PC-3 (cell line): ENCODE measurements around the gene HOOK1. TPM values are rescaled to one million over a fixed set of nuclear protein-coding genes. Genes with fewer than 3 reads are reported as not detected.
"Not testable (repeated sequence)": the region's sequence is repeated elsewhere in the genome, so short reads cannot be mapped to it uniquely, and the experiment has no call there.

Experiments used
- ATAC-seq: fragments of 200-7000 bp; cut with Tn5 transposase; 2 replicates; pipeline ENCODE4 v1.9.1; 2020; ENCODE audit warnings: mild to moderate bottlenecking, moderate library complexity
- BruUV-seq: library from RNA; stranded (reverse); fragments of 400-500 nt; replicated peaks from 2 replicates; lab custom pipeline; 2021; lab: Mats Ljungman, UMichigan
- CTCF ChIA-PET: fragments of 300-600 bp; sonication (Branson Sonifier 250); formaldehyde crosslinking; loops from one replicate; lab custom pipeline; 2022; ENCODE audit warnings: antibody characterized with exemption; lab: Charles Lee
- POLR2A ChIA-PET: fragments of 300-600 bp; sonication (Branson Sonifier 250); formaldehyde crosslinking; loops from one replicate; lab custom pipeline; 2022; ENCODE audit warnings: antibody characterized with exemption; ENCODE audit not compliant: unreplicated experiment; lab: Charles Lee
- DNase-seq: peaks from one replicate; pipeline ENCODE4 v3.0.0-alpha.2; 2015
- H2AFZ ChIP-seq: fragments of 300-600 bp; sonication (generic); 2 replicates; pipeline ENCODE4 v1.6.0; 2016; ENCODE audit warnings: antibody characterized with exemption, low read length
- H3F3A ChIP-seq: fragments of 300-600 bp; sonication (generic); one replicate; pipeline ENCODE4 v1.6.0; 2017; ENCODE audit warnings: antibody characterized with exemption, low read length, control low read depth, mild to moderate bottlenecking; ENCODE audit not compliant: unreplicated experiment
- H3K27ac ChIP-seq: fragments of 300-600 bp; sonication (generic); 2 replicates; pipeline ENCODE4 v1.5.1; 2016; ENCODE audit warnings: mild to moderate bottlenecking, low read length
- H3K27me3 ChIP-seq: fragments of 300-600 bp; sonication (generic); 2 replicates; pipeline ENCODE4 v1.6.1; 2016; ENCODE audit warnings: low read length, mixed read lengths
- H3K36me3 ChIP-seq: fragments of 300-600 bp; sonication (generic); 2 replicates; pipeline ENCODE4 v1.6.1; 2016; ENCODE audit warnings: low read depth, mixed run types, low read length, mixed read lengths
- H3K4me1 ChIP-seq: fragments of 300-600 bp; sonication (generic); 2 replicates; pipeline ENCODE4 v1.5.1; 2016; ENCODE audit warnings: low read length; ENCODE audit not compliant: insufficient read depth
- H3K4me2 ChIP-seq: fragments of 300-600 bp; sonication (generic); 2 replicates; pipeline ENCODE4 v1.6.0; 2016; ENCODE audit warnings: low read length
- H3K4me3 ChIP-seq: fragments of 300-600 bp; sonication (generic); 2 replicates; pipeline ENCODE4 v1.5.1; 2016; ENCODE audit warnings: mild to moderate bottlenecking, low read length, mixed read lengths
- H3K79me2 ChIP-seq: fragments of 300-600 bp; sonication (generic); 2 replicates; pipeline ENCODE4 v1.6.1; 2017; ENCODE audit warnings: low read length, mixed read lengths
- H3K9ac ChIP-seq: fragments of 300-600 bp; sonication (generic); 2 replicates; pipeline ENCODE4 v1.6.0; 2016; ENCODE audit warnings: mild to moderate bottlenecking, low read length
- H3K9me2 ChIP-seq: fragments of 300-600 bp; sonication (generic); replicated peaks from 2 replicates; pipeline ENCODE4 v1.6.1; 2016; ENCODE audit warnings: mixed run types, low read length, mixed read lengths
- H3K9me3 ChIP-seq: fragments of 300-600 bp; sonication (generic); 2 replicates; pipeline ENCODE4 v1.6.1; 2016; ENCODE audit warnings: low read length, mixed read lengths
- H4K20me1 ChIP-seq: fragments of 300-600 bp; sonication (generic); 2 replicates; pipeline ENCODE4 v1.6.1; 2016; ENCODE audit warnings: low read length, mixed read lengths
- EZH2 ChIP-seq: fragments of 300-600 bp; sonication (generic); IDR thresholded peaks from one replicate; pipeline ENCODE4 v1.6.1; 2017; ENCODE audit warnings: antibody characterized with exemption, mild to moderate bottlenecking, low read length; ENCODE audit not compliant: unreplicated experiment
- EZH2phosphoT487 ChIP-seq: fragments of 300-600 bp; sonication (generic); IDR thresholded peaks from 2 replicates; pipeline ENCODE4 v1.6.1; 2018; ENCODE audit warnings: mild to moderate bottlenecking, antibody characterized with exemption, low read length, borderline replicate concordance
- intact Hi-C: fragments of 100-400 bp; cut with micrococcal nuclease; formaldehyde crosslinking; loops from 2 replicates; pipeline ENCODE4 v1.9.0; 2023
- total RNA-seq: library from RNA; depleted of rRNA; stranded (reverse); fragments of >200 nt; gene quantifications from 2 replicates; pipeline ENCODE4 v1.2.3, GENCODE V29; 2014
- TF ChIP-seq, protein P1 (sequence below): fragments of 300-600 bp; sonication (generic); conservative IDR thresholded peaks from 2 replicates; pipeline ENCODE4 v1.5.1; 2017; ENCODE audit warnings: antibody characterized with exemption, low read depth, mild to moderate bottlenecking, low read length

The HOOK1 gene
- total RNA-seq, 1 experiment from 2014 or later, result 5.0 TPM

GRCh38 chr1:59831529-59831928, 16.8 kb downstream of the HOOK1 start:
- Histone ChIP-seq H4K20me1 (no peaks in the 10 kb centered on the region), H3K79me2 (no peaks in the 10 kb centered on the region), H2AFZ (no peak overlapping the region), H3K4me2 (no peak overlapping the region), H3K36me3 (no peaks in the 10 kb centered on the region), H3K9ac (no peak overlapping the region), H3K9me2 (no peaks in the 10 kb centered on the region), H3K27me3 (no peaks in the 10 kb centered on the region), H3K9me3 (no peaks in the 10 kb centered on the region), H3K27ac (no peak overlapping the region), H3F3A (no peaks in the 10 kb centered on the region), H3K4me3 (no peak overlapping the region), H3K4me1 (no peaks in the 10 kb centered on the region)
- no TSS peak for BruUV-seq
- TF ChIP-seq EZH2 (no peak), EZH2phosphoT487 (no peak)
- TF ChIP-seq, protein P1, sequence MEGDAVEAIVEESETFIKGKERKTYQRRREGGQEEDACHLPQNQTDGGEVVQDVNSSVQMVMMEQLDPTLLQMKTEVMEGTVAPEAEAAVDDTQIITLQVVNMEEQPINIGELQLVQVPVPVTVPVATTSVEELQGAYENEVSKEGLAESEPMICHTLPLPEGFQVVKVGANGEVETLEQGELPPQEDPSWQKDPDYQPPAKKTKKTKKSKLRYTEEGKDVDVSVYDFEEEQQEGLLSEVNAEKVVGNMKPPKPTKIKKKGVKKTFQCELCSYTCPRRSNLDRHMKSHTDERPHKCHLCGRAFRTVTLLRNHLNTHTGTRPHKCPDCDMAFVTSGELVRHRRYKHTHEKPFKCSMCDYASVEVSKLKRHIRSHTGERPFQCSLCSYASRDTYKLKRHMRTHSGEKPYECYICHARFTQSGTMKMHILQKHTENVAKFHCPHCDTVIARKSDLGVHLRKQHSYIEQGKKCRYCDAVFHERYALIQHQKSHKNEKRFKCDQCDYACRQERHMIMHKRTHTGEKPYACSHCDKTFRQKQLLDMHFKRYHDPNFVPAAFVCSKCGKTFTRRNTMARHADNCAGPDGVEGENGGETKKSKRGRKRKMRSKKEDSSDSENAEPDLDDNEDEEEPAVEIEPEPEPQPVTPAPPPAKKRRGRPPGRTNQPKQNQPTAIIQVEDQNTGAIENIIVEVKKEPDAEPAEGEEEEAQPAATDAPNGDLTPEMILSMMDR, result no peak
- ATAC-seq, result no peak
- POLR2A ChIA-PET, result no interaction called here
- intact Hi-C loops, result no loop called here
- CTCF ChIA-PET, result no interaction called here
- DNase-seq, result no peak

- POLR2A ChIA-PET, result no interaction called here
- DNase-seq, result no peak
- intact Hi-C loops, result no loop called here
- H3K27me3 ChIP-seq, result no peaks in the 10 kb centered on the region
- no peaks in the 10 kb centered on the region for H3K79me2 ChIP-seq
- no peaks in the 10 kb centered on the region for H3K4me1 ChIP-seq
- no peak overlapping the region for H3K9ac ChIP-seq
- no peaks in the 10 kb centered on the region for H3K36me3 ChIP-seq
- CTCF ChIA-PET, result no interaction called here
- no peaks in the 10 kb centered on the region for H3K9me3 ChIP-seq
- no peak overlapping the region for H3K27ac ChIP-seq
- no peaks in the 10 kb centered on the region for H3F3A ChIP-seq
- no peak for ATAC-seq
- TF ChIP-seq EZH2 (no peak), EZH2phosphoT487 (no peak)
- TF ChIP-seq, protein P1, result no peak
- no peak overlapping the region for H2AFZ ChIP-seq
- no peaks in the 10 kb centered on the region for H3K9me2 ChIP-seq
- H3K4me3 ChIP-seq, result no peak overlapping the region
- no TSS peak for BruUV-seq
- no peak overlapping the region for H3K4me2 ChIP-seq
- H4K20me1 ChIP-seq, result no peaks in the 10 kb centered on the region
These were observed 18.3 kb downstream of the HOOK1 start for GRCh38 chr1:59833022-59833421.

GRCh38 chr1:59833991-59834390, 19.2 kb downstream of the HOOK1 start:
- intact Hi-C loops, result no loop called here
- TF ChIP-seq, protein P1, result no peak
- no peak for TF ChIP-seq EZH2phosphoT487
- no peak for TF ChIP-seq EZH2
- no peaks in the 10 kb centered on the region for H4K20me1 ChIP-seq
- ChIA-PET POLR2A (no interaction called here), CTCF (no interaction called here)
- DNase-seq (no peak), ATAC-seq (peak; percentile 54)
- no peak overlapping the region for H3K4me3 ChIP-seq
- H3F3A ChIP-seq, result no peaks in the 10 kb centered on the region
- H3K36me3 ChIP-seq, result no peaks in the 10 kb centered on the region
- H3K4me1 ChIP-seq, result no peaks in the 10 kb centered on the region
- BruUV-seq, result no TSS peak
- no peak overlapping the region for H2AFZ ChIP-seq
- H3K27me3 ChIP-seq, result no peaks in the 10 kb centered on the region
- H3K9ac ChIP-seq, result no peak overlapping the region
- H3K9me2 ChIP-seq, result no peaks in the 10 kb centered on the region
- H3K27ac ChIP-seq, result no peak overlapping the region
- H3K4me2 ChIP-seq, result no peak overlapping the region
- no peaks in the 10 kb centered on the region for H3K79me2 ChIP-seq
- no peaks in the 10 kb centered on the region for H3K9me3 ChIP-seq

DNA sequence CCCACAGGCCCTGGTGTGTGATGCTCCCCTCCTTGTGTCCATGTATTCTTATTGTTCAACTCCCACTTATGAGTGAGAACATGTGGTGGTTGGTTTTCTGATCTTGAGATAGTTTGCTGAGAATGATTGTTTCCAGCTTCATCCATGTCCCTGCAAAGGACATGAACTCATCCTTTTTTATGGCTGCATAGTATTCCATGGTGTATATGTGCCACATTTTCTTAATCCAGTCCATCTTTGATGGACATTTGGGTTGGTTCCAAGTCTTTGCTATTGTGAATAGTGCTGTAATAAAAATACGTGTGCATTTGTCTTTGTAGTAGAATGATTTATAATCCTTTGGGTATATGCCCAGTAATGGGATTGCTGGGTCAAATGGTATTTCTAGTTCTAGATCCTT, 23.1 kb downstream of the HOOK1 start:
- ATAC-seq, H2AFZ ChIP-seq, H3K4me3 ChIP-seq, intact Hi-C loops, H3F3A ChIP-seq, H4K20me1 ChIP-seq, CTCF ChIA-PET, H3K9me2 ChIP-seq, BruUV-seq, H3K79me2 ChIP-seq, H3K9me3 ChIP-seq, H3K27ac ChIP-seq, H3K36me3 ChIP-seq, POLR2A ChIA-PET, H3K27me3 ChIP-seq, H3K9ac ChIP-seq, H3K4me2 ChIP-seq, H3K4me1 ChIP-seq, DNase-seq: not testable (repeated sequence)
